HepG2 (cell line): ENCODE results near the gene RABL6. TPM values are rescaled to one million over a fixed set of nuclear protein-coding genes. Genes with fewer than 3 reads are reported as not detected.

ENCODE experiments used
- AKAP8 ChIP-seq: sonication (generic); formaldehyde crosslinking; IDR thresholded peaks from 2 replicates; pipeline ENCODE4 v1.5.1; 2020; ENCODE audit warnings: mild to moderate bottlenecking, missing genetic modification reagents
- CEBPB ChIP-seq: IDR thresholded peaks from 2 replicates; pipeline ENCODE4 v1.6.1; 2011; ENCODE audit warnings: low read depth, low read length, improper control_type of control experiment, borderline replicate concordance
- CREM ChIP-seq, 2 experiments: sonication (generic) in 1 of 2; formaldehyde crosslinking in 1 of 2; IDR thresholded peaks; 2 replicates each; pipeline versions ENCODE4 v1.4.0 to v1.6.1; 2016 to 2020; ENCODE audit warnings: antibody characterized with exemption in 1 of 2, mild to moderate bottlenecking in 1 of 2, missing genetic modification reagents in 1 of 2
- HNF4G ChIP-seq, 2 experiments: sonication (generic) in 1 of 2; formaldehyde crosslinking in 1 of 2; IDR thresholded peaks; 2 replicates each; pipeline versions ENCODE4 v1.4.0 to v1.6.1; 2011 to 2020; ENCODE audit warnings: borderline replicate concordance in 2 of 2, low read depth in 2 of 2, mild to moderate bottlenecking in 2 of 2, low read length in 1 of 2, missing genetic modification reagents in 1 of 2, moderate library complexity in 1 of 2
- NCOA1 ChIP-seq: sonication (generic); formaldehyde crosslinking; IDR thresholded peaks from 2 replicates; pipeline ENCODE4 v1.9.0; 2021; ENCODE audit warnings: missing genetic modification reagents
- STAT5B ChIP-seq: sonication (generic); formaldehyde crosslinking; IDR thresholded peaks from 2 replicates; pipeline ENCODE4 v1.4.0; 2020; ENCODE audit warnings: missing genetic modification reagents
- U2AF1 ChIP-seq: fragments of 200-400 bp; formaldehyde crosslinking; optimal IDR thresholded peaks from 2 replicates; pipeline ENCODE3; 2017; ENCODE audit warnings: mild to moderate bottlenecking, low read depth, low read length
- ZBTB3 ChIP-seq: sonication (generic); formaldehyde crosslinking; IDR thresholded peaks from 2 replicates; pipeline ENCODE4 v1.4.0; 2020; ENCODE audit warnings: low read depth, mild to moderate bottlenecking, moderate library complexity, missing genetic modification reagents, borderline replicate concordance
- ZNF761 ChIP-seq: sonication (generic); formaldehyde crosslinking; conservative IDR thresholded peaks from 2 replicates; pipeline ENCODE4 v1.4.0; 2020; ENCODE audit warnings: mild to moderate bottlenecking, missing genetic modification reagents
- polyA plus RNA-seq, 8 experiments: library from polyadenylated mRNA; depleted of rRNA in 3 of 8; stranded (reverse) in 7 of 8; unstranded in 1 of 8; fragments of >200 nt; fragmentation: Illumina TruSeq in 4 of 8; extraction: Trizol in 4 of 8; gene quantifications; 2 replicates each; pipeline versions ENCODE4 v1.2.1 to v1.2.3, GENCODE V29; 2011 to 2016; ENCODE audit warnings: low read depth in 4 of 8, missing spikeins in 1 of 8, mixed read lengths in 1 of 8; ENCODE audit not compliant: insufficient read depth in 1 of 8
- total RNA-seq, 5 experiments: library from RNA; depleted of rRNA; stranded (reverse); fragments of >200 nt; fragmentation: Illumina TruSeq; extraction: Trizol; gene quantifications; 2 replicates each; pipeline ENCODE4 v1.2.3, GENCODE V29; 2016; ENCODE audit warnings: low read depth in 1 of 5
- TF ChIP-seq, protein P1 (sequence below), 2 experiments: fragments of 450-650 bp in 1 of 2; sonication (generic) in 1 of 2; formaldehyde crosslinking in 1 of 2; IDR thresholded peaks; 2 replicates each; pipeline versions ENCODE4 v1.6.1 to v1.8.0; 2016 to 2022; ENCODE audit warnings: antibody characterized with exemption in 1 of 2, mild to moderate bottlenecking in 1 of 2, missing genetic modification reagents in 1 of 2
- TF ChIP-seq, protein P2 (sequence below): IDR thresholded peaks from 2 replicates; pipeline ENCODE4 v1.6.1; 2016; ENCODE audit warnings: mild to moderate bottlenecking, missing biosample characterization, missing genetic modification reagents
- TF ChIP-seq, protein P3 (sequence below): sonication (generic); formaldehyde crosslinking; IDR thresholded peaks from 2 replicates; pipeline ENCODE4 v1.5.1; 2020; ENCODE audit warnings: mild to moderate bottlenecking, missing genetic modification reagents, moderate library complexity
- TF ChIP-seq, protein P4 (sequence below): sonication (generic); formaldehyde crosslinking; IDR thresholded peaks from 2 replicates; pipeline ENCODE4 v1.5.0; 2020; ENCODE audit warnings: mild to moderate bottlenecking, missing genetic modification reagents

RABL6 gene
- total and polyA plus RNA-seq, 2 of the 13 experiments (the other 11 are each of a cell fraction or from before 2014, with no cell fraction given): 81.5 to 125 TPM

DNA sequence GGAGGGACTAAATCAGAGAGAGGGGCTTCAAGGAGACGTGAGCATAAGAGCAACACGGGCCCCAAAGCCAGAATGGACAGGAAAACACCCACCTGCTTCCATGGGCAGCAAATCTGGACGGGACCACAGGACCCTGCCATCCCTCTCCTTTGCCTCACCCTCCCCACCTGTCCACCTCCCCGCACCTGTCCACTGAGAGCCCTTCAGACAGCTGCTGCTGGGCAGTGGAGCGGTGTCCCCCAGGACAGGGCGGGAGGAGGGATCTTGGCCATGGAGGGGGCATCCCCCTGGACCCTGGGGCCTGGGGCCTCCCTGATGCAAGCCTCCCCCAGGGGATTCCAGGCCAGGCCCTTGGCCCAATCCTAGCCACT lies 9.1 kb upstream of the RABL6 start (continued):
- TF ChIP-seq, protein P1, sequence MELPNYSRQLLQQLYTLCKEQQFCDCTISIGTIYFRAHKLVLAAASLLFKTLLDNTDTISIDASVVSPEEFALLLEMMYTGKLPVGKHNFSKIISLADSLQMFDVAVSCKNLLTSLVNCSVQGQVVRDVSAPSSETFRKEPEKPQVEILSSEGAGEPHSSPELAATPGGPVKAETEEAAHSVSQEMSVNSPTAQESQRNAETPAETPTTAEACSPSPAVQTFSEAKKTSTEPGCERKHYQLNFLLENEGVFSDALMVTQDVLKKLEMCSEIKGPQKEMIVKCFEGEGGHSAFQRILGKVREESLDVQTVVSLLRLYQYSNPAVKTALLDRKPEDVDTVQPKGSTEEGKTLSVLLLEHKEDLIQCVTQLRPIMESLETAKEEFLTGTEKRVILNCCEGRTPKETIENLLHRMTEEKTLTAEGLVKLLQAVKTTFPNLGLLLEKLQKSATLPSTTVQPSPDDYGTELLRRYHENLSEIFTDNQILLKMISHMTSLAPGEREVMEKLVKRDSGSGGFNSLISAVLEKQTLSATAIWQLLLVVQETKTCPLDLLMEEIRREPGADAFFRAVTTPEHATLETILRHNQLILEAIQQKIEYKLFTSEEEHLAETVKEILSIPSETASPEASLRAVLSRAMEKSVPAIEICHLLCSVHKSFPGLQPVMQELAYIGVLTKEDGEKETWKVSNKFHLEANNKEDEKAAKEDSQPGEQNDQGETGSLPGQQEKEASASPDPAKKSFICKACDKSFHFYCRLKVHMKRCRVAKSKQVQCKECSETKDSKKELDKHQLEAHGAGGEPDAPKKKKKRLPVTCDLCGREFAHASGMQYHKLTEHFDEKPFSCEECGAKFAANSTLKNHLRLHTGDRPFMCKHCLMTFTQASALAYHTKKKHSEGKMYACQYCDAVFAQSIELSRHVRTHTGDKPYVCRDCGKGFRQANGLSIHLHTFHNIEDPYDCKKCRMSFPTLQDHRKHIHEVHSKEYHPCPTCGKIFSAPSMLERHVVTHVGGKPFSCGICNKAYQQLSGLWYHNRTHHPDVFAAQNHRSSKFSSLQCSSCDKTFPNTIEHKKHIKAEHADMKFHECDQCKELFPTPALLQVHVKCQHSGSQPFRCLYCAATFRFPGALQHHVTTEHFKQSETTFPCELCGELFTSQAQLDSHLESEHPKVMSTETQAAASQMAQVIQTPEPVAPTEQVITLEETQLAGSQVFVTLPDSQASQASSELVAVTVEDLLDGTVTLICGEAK (IDR thresholded peaks at IDR 0.05): no peak
- TF ChIP-seq, protein P1 (CRISPR knock-in tag; IDR thresholded peaks at IDR 0.05): no peak
- TF ChIP-seq U2AF1 (no peak), ZNF761 (no peak), HNF4G (IDR thresholded peaks at IDR 0.05; ENCODE audit: borderline replicate concordance, low read depth, low read length) (no peak), HNF4G (CRISPR knock-in tag; IDR thresholded peaks at IDR 0.05; ENCODE audit: borderline replicate concordance, low read depth) (0 out of 2 replicates have a peak, but pooled peaks have one; percentile 2), CREM (IDR thresholded peaks at IDR 0.05) (no peak), CREM (CRISPR knock-in tag; IDR thresholded peaks at IDR 0.05) (no peak), CEBPB (no peak), NCOA1 (no peak), ZBTB3 (no peak), AKAP8 (CRISPR knock-in tag) (no peak), STAT5B (no peak)
- TF ChIP-seq, protein P2, sequence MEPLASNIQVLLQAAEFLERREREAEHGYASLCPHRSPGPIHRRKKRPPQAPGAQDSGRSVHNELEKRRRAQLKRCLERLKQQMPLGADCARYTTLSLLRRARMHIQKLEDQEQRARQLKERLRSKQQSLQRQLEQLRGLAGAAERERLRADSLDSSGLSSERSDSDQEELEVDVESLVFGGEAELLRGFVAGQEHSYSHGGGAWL (CRISPR knock-in tag): no peak
- TF ChIP-seq, protein P3, sequence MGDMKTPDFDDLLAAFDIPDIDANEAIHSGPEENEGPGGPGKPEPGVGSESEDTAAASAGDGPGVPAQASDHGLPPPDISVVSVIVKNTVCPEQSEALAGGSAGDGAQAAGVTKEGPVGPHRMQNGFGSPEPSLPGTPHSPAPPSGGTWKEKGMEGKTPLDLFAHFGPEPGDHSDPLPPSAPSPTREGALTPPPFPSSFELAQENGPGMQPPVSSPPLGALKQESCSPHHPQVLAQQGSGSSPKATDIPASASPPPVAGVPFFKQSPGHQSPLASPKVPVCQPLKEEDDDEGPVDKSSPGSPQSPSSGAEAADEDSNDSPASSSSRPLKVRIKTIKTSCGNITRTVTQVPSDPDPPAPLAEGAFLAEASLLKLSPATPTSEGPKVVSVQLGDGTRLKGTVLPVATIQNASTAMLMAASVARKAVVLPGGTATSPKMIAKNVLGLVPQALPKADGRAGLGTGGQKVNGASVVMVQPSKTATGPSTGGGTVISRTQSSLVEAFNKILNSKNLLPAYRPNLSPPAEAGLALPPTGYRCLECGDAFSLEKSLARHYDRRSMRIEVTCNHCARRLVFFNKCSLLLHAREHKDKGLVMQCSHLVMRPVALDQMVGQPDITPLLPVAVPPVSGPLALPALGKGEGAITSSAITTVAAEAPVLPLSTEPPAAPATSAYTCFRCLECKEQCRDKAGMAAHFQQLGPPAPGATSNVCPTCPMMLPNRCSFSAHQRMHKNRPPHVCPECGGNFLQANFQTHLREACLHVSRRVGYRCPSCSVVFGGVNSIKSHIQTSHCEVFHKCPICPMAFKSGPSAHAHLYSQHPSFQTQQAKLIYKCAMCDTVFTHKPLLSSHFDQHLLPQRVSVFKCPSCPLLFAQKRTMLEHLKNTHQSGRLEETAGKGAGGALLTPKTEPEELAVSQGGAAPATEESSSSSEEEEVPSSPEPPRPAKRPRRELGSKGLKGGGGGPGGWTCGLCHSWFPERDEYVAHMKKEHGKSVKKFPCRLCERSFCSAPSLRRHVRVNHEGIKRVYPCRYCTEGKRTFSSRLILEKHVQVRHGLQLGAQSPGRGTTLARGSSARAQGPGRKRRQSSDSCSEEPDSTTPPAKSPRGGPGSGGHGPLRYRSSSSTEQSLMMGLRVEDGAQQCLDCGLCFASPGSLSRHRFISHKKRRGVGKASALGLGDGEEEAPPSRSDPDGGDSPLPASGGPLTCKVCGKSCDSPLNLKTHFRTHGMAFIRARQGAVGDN (CRISPR knock-in tag): no peak
- TF ChIP-seq, protein P4, sequence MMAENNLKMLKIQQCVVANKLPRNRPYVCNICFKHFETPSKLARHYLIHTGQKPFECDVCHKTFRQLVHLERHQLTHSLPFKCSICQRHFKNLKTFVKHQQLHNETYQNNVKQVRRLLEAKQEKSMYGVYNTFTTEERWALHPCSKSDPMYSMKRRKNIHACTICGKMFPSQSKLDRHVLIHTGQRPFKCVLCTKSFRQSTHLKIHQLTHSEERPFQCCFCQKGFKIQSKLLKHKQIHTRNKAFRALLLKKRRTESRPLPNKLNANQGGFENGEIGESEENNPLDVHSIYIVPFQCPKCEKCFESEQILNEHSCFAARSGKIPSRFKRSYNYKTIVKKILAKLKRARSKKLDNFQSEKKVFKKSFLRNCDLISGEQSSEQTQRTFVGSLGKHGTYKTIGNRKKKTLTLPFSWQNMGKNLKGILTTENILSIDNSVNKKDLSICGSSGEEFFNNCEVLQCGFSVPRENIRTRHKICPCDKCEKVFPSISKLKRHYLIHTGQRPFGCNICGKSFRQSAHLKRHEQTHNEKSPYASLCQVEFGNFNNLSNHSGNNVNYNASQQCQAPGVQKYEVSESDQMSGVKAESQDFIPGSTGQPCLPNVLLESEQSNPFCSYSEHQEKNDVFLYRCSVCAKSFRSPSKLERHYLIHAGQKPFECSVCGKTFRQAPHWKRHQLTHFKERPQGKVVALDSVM: no peak
